ENCODE data around the gene PRPF40B.

GRCh38 chr12:49689785-49690184, 66.4 kb downstream of the PRPF40B start:
- no peak for TF ChIP-seq CTCF (IDR thresholded peaks at IDR 0.05)
- no peak for TF ChIP-seq POLR2A (IDR thresholded peaks at IDR 0.05)
